GM10248 (cell line): ENCODE results near the gene LENEP.

Source experiments
- CTCF ChIA-PET: fragments of 300-600 bp; sonication (Branson Sonifier 250); formaldehyde crosslinking; extraction: SDS; loops from one replicate; lab custom pipeline; 2021; ENCODE audit warnings: antibody characterized with exemption; lab: Yijun Ruan, JAX
- POLR2A ChIA-PET: fragments of 350-650 bp; sonication (Branson Sonifier 250); formaldehyde crosslinking; extraction: SDS; loops from one replicate; lab custom pipeline; 2020; ENCODE audit warnings: antibody characterized with exemption; lab: Yijun Ruan, JAX
- DNase-seq: peaks from one replicate; pipeline ENCODE4 v3.0.0; 2012; ENCODE audit errors: extremely low spot score
- TF ChIP-seq, protein P1 (sequence below): IDR thresholded peaks from 2 replicates; pipeline ENCODE4 v1.5.1; 2012; ENCODE audit warnings: mild to moderate bottlenecking, low read depth; ENCODE audit errors: extremely low read depth, missing control alignments, control extremely low read depth

The LENEP gene

DNA sequence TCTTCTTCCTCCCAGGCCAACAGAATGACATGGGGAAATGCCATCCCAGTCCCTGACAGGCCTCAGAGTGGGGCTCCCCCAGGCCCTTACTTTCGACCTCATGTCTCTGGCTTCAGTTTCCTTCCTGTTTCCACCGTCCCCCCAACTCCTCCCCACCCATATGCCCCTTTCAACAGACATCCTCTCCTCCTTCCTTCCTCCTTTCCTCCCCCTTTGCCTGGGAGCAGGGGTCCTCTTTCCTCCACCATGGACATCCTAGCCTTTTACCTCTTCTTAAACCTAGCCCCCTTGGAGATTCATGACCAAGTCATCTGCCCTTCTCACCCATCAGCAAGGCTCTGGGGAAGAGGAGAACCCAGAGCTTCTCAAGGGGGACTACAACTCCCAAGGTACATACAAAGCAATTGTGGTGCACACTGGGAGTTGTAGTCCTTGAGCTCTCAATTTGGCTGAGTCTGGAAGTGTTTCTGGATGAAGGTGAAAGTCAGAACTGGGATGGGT lies 13.3 kb downstream of the LENEP start:
- POLR2A ChIA-PET: no interaction called here
- no peak for DNase-seq
- TF ChIP-seq, protein P1, sequence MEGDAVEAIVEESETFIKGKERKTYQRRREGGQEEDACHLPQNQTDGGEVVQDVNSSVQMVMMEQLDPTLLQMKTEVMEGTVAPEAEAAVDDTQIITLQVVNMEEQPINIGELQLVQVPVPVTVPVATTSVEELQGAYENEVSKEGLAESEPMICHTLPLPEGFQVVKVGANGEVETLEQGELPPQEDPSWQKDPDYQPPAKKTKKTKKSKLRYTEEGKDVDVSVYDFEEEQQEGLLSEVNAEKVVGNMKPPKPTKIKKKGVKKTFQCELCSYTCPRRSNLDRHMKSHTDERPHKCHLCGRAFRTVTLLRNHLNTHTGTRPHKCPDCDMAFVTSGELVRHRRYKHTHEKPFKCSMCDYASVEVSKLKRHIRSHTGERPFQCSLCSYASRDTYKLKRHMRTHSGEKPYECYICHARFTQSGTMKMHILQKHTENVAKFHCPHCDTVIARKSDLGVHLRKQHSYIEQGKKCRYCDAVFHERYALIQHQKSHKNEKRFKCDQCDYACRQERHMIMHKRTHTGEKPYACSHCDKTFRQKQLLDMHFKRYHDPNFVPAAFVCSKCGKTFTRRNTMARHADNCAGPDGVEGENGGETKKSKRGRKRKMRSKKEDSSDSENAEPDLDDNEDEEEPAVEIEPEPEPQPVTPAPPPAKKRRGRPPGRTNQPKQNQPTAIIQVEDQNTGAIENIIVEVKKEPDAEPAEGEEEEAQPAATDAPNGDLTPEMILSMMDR: no peak
- CTCF ChIA-PET: interaction anchor here (1.2 to 3.9 kb wide), 3 partner anchors 10 to 44 kb away, joined by 5 to 48 read pairs (median 5); partner anchors contain the start of gene ADAM15

DNA sequence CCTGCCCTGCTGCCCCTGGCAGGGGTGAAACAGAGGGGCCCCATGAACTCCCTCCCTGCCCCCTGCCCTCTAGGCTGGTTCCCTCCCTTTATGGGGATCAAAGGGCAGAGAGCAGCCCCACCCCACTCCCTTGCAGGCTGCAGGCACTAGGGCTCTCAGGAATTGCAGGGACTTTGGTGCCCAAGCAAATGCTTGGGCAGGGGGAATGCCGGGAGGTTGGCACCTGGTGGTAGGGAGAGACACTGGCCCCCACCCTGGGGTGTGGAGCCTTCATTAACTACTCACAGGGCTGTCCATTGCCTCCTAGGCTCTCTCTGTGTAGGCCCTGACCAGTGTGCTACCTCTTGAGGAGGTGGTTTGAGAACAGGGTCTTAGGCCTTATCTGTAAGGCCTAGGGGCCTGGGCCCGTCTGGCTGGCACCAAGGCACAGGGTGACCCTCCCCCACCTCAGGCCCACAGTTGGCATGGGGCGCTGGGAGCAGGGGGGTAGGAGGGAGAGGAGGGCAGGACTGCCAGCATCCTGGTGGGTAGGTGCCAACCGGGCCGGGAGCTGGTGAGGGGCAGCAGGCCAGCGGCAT lies 14.0 kb downstream of the LENEP start:
- POLR2A ChIA-PET: interaction anchor here (0.6 kb wide), 1 partner anchor 1050 kb away, joined by 3 read pairs; no protein-coding TSS in a partner anchor
- CTCF ChIA-PET: interaction anchor here (0.9 to 3.9 kb wide), 7 partner anchors 8 to 78 kb away, joined by 3 to 48 read pairs (median 5); partner anchors contain the start of gene ADAM15
- no peak for DNase-seq
- TF ChIP-seq, protein P1: no peak

DNA sequence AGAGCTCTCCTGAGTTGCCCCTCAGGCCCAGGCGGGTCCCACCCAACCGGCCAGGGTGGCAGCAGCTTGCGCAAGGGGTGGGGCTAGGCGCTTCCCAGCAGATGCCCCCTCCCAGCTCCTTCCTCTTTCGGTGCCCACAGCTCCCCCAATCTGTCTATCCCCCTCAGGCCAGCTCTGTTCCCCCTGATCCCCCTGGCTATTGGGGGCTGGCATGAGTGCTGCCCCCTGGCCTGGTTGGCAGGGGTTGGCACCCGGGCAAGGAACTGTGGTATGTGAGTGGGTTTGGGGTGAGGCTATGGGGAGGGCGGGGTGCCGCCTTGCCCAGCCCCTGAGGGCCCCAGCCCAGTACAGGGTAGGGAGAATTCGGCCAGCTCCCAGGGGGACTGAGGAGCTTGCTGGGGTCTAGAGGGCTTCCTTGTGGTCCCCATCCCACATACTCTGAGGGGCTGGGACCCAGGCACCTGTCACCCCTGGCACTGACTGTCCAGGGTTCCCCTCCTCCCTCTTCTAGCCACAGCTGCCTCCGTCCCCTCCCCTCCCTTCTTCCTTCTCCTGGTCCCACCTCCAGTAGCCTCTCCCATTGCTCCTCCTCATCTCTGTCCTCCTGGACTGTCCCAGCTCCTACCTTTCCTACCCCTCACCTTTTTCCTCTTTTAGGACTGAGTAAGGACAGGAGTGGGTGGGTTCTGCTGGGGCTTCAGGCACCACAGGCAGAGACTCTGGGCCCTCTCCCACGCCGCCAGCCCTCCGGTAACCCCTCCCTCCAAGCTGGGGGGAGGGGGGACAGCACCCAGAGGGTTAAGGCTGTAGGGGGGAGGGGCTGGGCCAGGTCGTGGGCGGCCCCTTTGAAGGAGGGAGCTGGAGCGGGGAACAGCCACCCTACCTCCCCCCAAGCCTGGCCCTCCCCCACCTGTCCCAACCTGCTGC lies 14.9 kb downstream of the LENEP start:
- DNase-seq: no peak
- TF ChIP-seq, protein P1: no peak
- ChIA-PET CTCF (interaction anchor here (0.9 to 3.9 kb wide), 6 partner anchors 8 to 77 kb away, joined by 3 to 48 read pairs (median 5); no protein-coding TSS in a partner anchor), POLR2A (interaction anchor here (0.6 kb wide), 1 partner anchor 1049 kb away, joined by 3 read pairs; no protein-coding TSS in a partner anchor)

DNA sequence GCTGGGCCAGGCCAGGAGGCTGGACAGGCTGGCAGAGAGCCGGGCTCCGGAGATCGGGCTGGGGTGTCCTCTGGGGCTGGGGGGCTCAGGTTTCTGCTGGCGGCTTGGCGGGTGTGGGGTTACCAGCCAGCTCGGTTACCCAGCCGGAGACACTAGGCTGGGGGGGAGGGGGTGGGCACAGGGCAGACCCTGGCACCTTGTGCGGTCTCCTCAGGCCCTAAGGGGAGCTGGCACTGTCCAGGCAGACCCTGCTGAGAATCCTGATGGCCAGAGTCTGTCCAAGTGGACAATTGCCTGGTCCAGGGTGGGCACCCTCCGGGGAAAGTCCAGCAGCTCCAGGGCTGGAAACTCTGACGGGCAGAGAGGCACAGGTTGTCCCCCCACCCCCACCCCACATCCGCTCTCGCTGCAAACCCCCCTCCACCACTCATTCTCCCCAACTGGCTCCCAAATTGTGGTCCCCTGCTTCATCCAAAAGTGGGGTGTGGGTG lies 15.9 kb downstream of the LENEP start:
- POLR2A ChIA-PET: interaction anchor here (0.6 kb wide), 1 partner anchor 49 kb away, joined by 8 read pairs; no protein-coding TSS in a partner anchor

DNA sequence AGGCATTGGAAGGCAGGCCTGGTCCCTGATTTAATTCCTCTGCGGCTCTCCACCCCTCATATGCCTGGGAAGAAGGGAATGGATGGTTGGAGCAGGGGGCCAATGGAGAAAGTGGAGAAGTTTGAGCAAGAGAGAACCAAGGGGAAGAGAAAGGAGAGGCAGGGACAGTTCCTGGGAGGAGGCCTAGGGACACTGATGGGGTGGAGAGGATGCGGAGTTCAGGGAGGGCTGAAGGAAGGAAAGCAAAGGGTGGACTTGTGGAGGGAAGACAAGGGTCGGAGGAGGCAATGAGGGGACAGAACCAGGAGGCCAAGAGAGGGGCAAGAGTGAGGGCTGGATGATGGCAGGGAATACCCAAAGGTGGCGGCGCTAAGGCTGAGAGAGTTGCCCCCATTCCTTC lies 16.4 kb downstream of the LENEP start:
- ChIA-PET CTCF (interaction anchor here (13.5 kb wide), 1 partner anchor 11 kb away, joined by 175 read pairs; the partner anchor contains the start of genes LENEP and ZBTB7B), POLR2A (no interaction called here)
- TF ChIP-seq, protein P1: no peak
- no peak for DNase-seq

More for the DNA sequence above, 15.9 kb downstream of the LENEP start:
- CTCF ChIA-PET: interaction anchor here (3.9 kb wide), 1 partner anchor 7 kb away, joined by 48 read pairs; no protein-coding TSS in a partner anchor
- TF ChIP-seq, protein P1: no peak
- DNase-seq: no peak
